Activated CD8-positive, alpha-beta T cell treated with anti-CD3 and anti-CD28 coated beads, Interleukin-2, amount 10 ng/mL, durations not matched to agents 7 days and 5 days (primary cell): Measurements from ENCODE around the gene APBA2. TPM values are rescaled to one million over a fixed set of nuclear protein-coding genes. Genes with fewer than 3 reads are reported as not detected.
A peak's percentile ranks its signal among the peaks of the same experiment; 100 is the strongest.
"Not testable (repeated sequence)": the region's sequence is repeated elsewhere in the genome, so short reads cannot be mapped to it uniquely, and the experiment has no call there.

Experiments
- ATAC-seq: fragments of 150-1000 bp; cut with Tn5 transposase; one replicate; pipeline ENCODE4 v1.10.0; 2021; ENCODE audit warnings: moderate library complexity
- CTCF ChIA-PET: fragments of 350-600 bp; sonication (Branson Sonifier 250); formaldehyde crosslinking; loops from one replicate; lab custom pipeline; 2021; ENCODE audit warnings: antibody characterized with exemption; lab: Charles Lee
- POLR2A ChIA-PET: fragments of 350-600 bp; sonication (Branson Sonifier 250); formaldehyde crosslinking; loops from one replicate; lab custom pipeline; 2021; ENCODE audit warnings: antibody characterized with exemption; lab: Charles Lee
- DNase-seq: peaks from one replicate; pipeline ENCODE4 v3.0.0-alpha.2; 2020
- H3K27ac Mint-ChIP-seq: one replicate; pipeline ENCODE4 v1.8.0; 2021; ENCODE audit warnings: mild to moderate bottlenecking, mixed read lengths
- H3K27me3 Mint-ChIP-seq: one replicate; pipeline ENCODE4 v1.8.0; 2021; ENCODE audit warnings: low read depth, mixed read lengths
- H3K36me3 Mint-ChIP-seq: one replicate; pipeline ENCODE4 v1.8.0; 2021; ENCODE audit warnings: low read depth, mixed read lengths
- H3K4me1 Mint-ChIP-seq: one replicate; pipeline ENCODE4 v1.8.0; 2021; ENCODE audit warnings: low read depth, mixed read lengths
- H3K4me3 Mint-ChIP-seq: one replicate; pipeline ENCODE4 v1.8.0; 2021; ENCODE audit warnings: mild to moderate bottlenecking, mixed read lengths
- H3K9me3 Mint-ChIP-seq: one replicate; pipeline ENCODE4 v1.8.0; 2022; ENCODE audit warnings: mixed read lengths; ENCODE audit not compliant: insufficient read depth
- total RNA-seq, 2 experiments: library from RNA; stranded (reverse); gene quantifications; one replicate each; pipeline ENCODE4 v1.2.3, GENCODE V29; 2021

Gene APBA2
- total RNA-seq, 2 experiments from 2014 or later, result 29.5 TPM

GRCh38 chr15:29035336-29036285, 149.8 kb downstream of the APBA2 start:
- peaks cover 18% of the 10 kb centered on the region for H3K36me3 Mint-ChIP-seq
- H3K9me3 Mint-ChIP-seq, result peaks cover 4% of the 10 kb centered on the region
- no peak overlapping the region for H3K27ac Mint-ChIP-seq
- ChIA-PET CTCF (no interaction called here), POLR2A (no interaction called here)
- peaks cover 74% of the 10 kb centered on the region for H3K4me1 Mint-ChIP-seq
- ATAC-seq (no peak), DNase-seq (no peak)
- H3K27me3 Mint-ChIP-seq, result no peaks in the 10 kb centered on the region
- H3K4me3 Mint-ChIP-seq, result no peak overlapping the region

- CTCF ChIA-PET, result interaction anchor here (0.6 to 1.4 kb wide), 3 partner anchors 10 to 64 kb away, joined by 3 to 8 read pairs (median 4); no protein-coding TSS in a partner anchor
- ATAC-seq (peak; percentile 67), DNase-seq (peak; percentile 35)
- POLR2A ChIA-PET, result interaction anchor here (0.6 kb wide), 1 partner anchor 29 kb away, joined by 3 read pairs; no protein-coding TSS in a partner anchor
- Mint-ChIP-seq H3K9me3 (no peaks in the 10 kb centered on the region), H3K27me3 (no peaks in the 10 kb centered on the region), H3K4me1 (peaks cover 53% of the 10 kb centered on the region), H3K36me3 (peaks cover 10% of the 10 kb centered on the region), H3K27ac (peak overlapping the region; percentile 20), H3K4me3 (no peak overlapping the region)
Observed at GRCh38 chr15:29037997-29038705, 152.4 kb downstream of the APBA2 start.

GRCh38 chr15:29039466-29040369, 153.9 kb downstream of the APBA2 start:
- POLR2A ChIA-PET, result no interaction called here
- H3K4me1 Mint-ChIP-seq, result peaks cover 47% of the 10 kb centered on the region

GRCh38 chr15:29040370-29040751, 154.6 kb downstream of the APBA2 start:
- ChIA-PET CTCF (interaction anchor here (1.0 to 2.4 kb wide), 4 partner anchors 11 to 63 kb away, joined by 3 to 13 read pairs (median 9); no protein-coding TSS in a partner anchor), POLR2A (no interaction called here)
- H3K27ac Mint-ChIP-seq, result peak overlapping the region; percentile 77
- peaks cover 6% of the 10 kb centered on the region for H3K36me3 Mint-ChIP-seq
- H3K27me3 Mint-ChIP-seq, result no peaks in the 10 kb centered on the region
- ATAC-seq (no peak), DNase-seq (no peak)
- H3K9me3 Mint-ChIP-seq, result no peaks in the 10 kb centered on the region
- H3K4me3 Mint-ChIP-seq, result no peak overlapping the region
- peaks cover 46% of the 10 kb centered on the region for H3K4me1 Mint-ChIP-seq

More at GRCh38 chr15:29039466-29040369, 153.9 kb downstream of the APBA2 start:
- Mint-ChIP-seq H3K9me3 (no peaks in the 10 kb centered on the region), H3K27ac (peak overlapping the region; percentile 77), H3K27me3 (no peaks in the 10 kb centered on the region), H3K4me3 (peak overlapping the region; percentile 53), H3K36me3 (peaks cover 6% of the 10 kb centered on the region)
- DNase-seq (peak; percentile 46), ATAC-seq (peak; percentile 75)
- CTCF ChIA-PET, result interaction anchor here (1.0 to 2.4 kb wide), 4 partner anchors 11 to 64 kb away, joined by 3 to 13 read pairs (median 9); no protein-coding TSS in a partner anchor

- ATAC-seq (no peak), DNase-seq (no peak)
- H3K36me3 Mint-ChIP-seq, result peaks cover 3% of the 10 kb centered on the region
- ChIA-PET CTCF (interaction anchor here (1.3 kb wide), 1 partner anchor 46 kb away, joined by 10 read pairs; no protein-coding TSS in a partner anchor), POLR2A (no interaction called here)
- no peak overlapping the region for H3K4me3 Mint-ChIP-seq
- no peaks in the 10 kb centered on the region for H3K9me3 Mint-ChIP-seq
- peaks cover 43% of the 10 kb centered on the region for H3K4me1 Mint-ChIP-seq
- no peak overlapping the region for H3K27ac Mint-ChIP-seq
- no peaks in the 10 kb centered on the region for H3K27me3 Mint-ChIP-seq
Observed at GRCh38 chr15:29043736-29044502, 158.1 kb downstream of the APBA2 start.

GRCh38 chr15:29044503-29044901, 158.7 kb downstream of the APBA2 start:
- DNase-seq (no peak), ATAC-seq (no peak)
- H3K36me3 Mint-ChIP-seq, result peaks cover 3% of the 10 kb centered on the region
- H3K27ac Mint-ChIP-seq, result no peak overlapping the region
- H3K27me3 Mint-ChIP-seq, result no peaks in the 10 kb centered on the region
- H3K4me3 Mint-ChIP-seq, result no peak overlapping the region
- peaks cover 39% of the 10 kb centered on the region for H3K4me1 Mint-ChIP-seq
- ChIA-PET CTCF (interaction anchor here (1.3 kb wide), 1 partner anchor 46 kb away, joined by 10 read pairs; no protein-coding TSS in a partner anchor), POLR2A (no interaction called here)
- no peaks in the 10 kb centered on the region for H3K9me3 Mint-ChIP-seq

- ATAC-seq, H3K36me3 Mint-ChIP-seq, H3K27me3 Mint-ChIP-seq, H3K4me3 Mint-ChIP-seq, H3K9me3 Mint-ChIP-seq, H3K27ac Mint-ChIP-seq, CTCF ChIA-PET, POLR2A ChIA-PET, DNase-seq: not testable (repeated sequence)
- peaks cover 39% of the 10 kb centered on the region for H3K4me1 Mint-ChIP-seq
Observed at GRCh38 chr15:29045161-29045560, 159.4 kb downstream of the APBA2 start.

- no peak overlapping the region for H3K27ac Mint-ChIP-seq
- H3K4me1 Mint-ChIP-seq, result peaks cover 39% of the 10 kb centered on the region
- no peak overlapping the region for H3K4me3 Mint-ChIP-seq
- no peaks in the 10 kb centered on the region for H3K9me3 Mint-ChIP-seq
- H3K36me3 Mint-ChIP-seq, result peaks cover 5% of the 10 kb centered on the region
- no peaks in the 10 kb centered on the region for H3K27me3 Mint-ChIP-seq
- DNase-seq, result peak; percentile 28
- ChIA-PET POLR2A (no interaction called here), CTCF (no interaction called here)
- ATAC-seq, result peak; percentile 76
Observed at GRCh38 chr15:29045717-29046116, 159.9 kb downstream of the APBA2 start.

GRCh38 chr15:29046281-29046810, 160.6 kb downstream of the APBA2 start:
- Mint-ChIP-seq H3K27ac (no peak overlapping the region), H3K9me3 (no peaks in the 10 kb centered on the region), H3K4me3 (no peak overlapping the region), H3K36me3 (peaks cover 5% of the 10 kb centered on the region), H3K4me1 (peaks cover 44% of the 10 kb centered on the region), H3K27me3 (no peaks in the 10 kb centered on the region)
- no peak for DNase-seq
- ChIA-PET POLR2A (no interaction called here), CTCF (no interaction called here)
- ATAC-seq, result no peak

GRCh38 chr15:29046977-29047376, 161.2 kb downstream of the APBA2 start:
- ChIA-PET CTCF (interaction anchor here (1.0 kb wide), 1 partner anchor 43 kb away, joined by 4 read pairs; no protein-coding TSS in a partner anchor), POLR2A (no interaction called here)
- ATAC-seq (no peak), DNase-seq (no peak)
- Mint-ChIP-seq H3K9me3 (no peaks in the 10 kb centered on the region), H3K36me3 (peaks cover 5% of the 10 kb centered on the region), H3K27ac (no peak overlapping the region), H3K4me1 (peaks cover 51% of the 10 kb centered on the region), H3K4me3 (no peak overlapping the region), H3K27me3 (no peaks in the 10 kb centered on the region)
